Stimulated activated CD4-positive, alpha-beta T cell treated with anti-CD3 and anti-CD28 coated beads, Interleukin-12 subunit alpha, Interleukin-12 subunit beta, amount 100 ng/mL, for 4 hours (primary cell): ENCODE measurements around the gene HSD3B2.
"Not testable (repeated sequence)": the region's sequence is repeated elsewhere in the genome, so short reads cannot be mapped to it uniquely, and the experiment has no call there.

Source experiments
- DNase-seq: peaks from one replicate; pipeline ENCODE4 v3.0.0-alpha.2; 2020

Gene HSD3B2

DNA sequence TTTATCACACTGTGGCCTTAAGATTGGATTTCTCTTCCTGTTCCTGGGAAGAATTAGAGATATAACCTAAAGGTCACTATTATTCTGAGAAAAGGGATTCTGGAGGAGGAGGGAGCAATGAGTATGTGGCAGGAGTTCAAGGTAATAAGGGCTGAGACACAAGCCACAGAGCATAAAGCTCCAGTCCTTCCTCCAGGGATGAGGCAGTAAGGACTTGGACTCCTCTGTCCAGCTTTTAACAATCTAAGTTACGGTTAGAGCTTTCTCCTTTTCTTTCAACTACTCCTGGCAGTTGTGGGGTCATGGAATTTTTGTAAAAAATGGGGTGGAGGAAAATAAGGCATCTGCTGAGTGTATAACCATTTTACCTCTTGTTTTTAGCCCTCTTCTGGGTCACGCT, at the start of gene HSD3B2:
HSD3B2 (plus strand) TSS at position 201 of the 400 bp plus-strand sequence. CDS start 270 bp downstream, outside the sequence.
- DNase-seq: no peak

DNA sequence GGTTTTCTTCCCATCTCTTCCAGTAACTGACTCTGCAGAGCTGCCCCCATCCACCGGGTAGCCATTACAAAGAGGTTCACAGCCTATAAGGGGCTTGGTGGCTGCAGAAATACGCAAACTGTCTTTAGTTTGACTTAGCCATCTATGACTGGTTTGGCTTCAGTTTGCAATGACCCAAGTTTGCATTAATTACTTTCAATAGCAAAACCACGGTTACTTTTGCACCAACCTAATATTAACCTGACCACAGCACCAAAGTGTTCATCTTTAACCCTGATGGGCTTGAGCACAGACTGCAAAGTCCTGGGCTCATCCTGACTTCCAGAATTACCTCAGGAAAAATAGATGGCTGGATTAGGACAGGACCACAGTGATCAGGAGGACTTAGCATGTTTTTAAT, 48.5 kb upstream of the HSD3B2 start:
- no peak for DNase-seq

DNA sequence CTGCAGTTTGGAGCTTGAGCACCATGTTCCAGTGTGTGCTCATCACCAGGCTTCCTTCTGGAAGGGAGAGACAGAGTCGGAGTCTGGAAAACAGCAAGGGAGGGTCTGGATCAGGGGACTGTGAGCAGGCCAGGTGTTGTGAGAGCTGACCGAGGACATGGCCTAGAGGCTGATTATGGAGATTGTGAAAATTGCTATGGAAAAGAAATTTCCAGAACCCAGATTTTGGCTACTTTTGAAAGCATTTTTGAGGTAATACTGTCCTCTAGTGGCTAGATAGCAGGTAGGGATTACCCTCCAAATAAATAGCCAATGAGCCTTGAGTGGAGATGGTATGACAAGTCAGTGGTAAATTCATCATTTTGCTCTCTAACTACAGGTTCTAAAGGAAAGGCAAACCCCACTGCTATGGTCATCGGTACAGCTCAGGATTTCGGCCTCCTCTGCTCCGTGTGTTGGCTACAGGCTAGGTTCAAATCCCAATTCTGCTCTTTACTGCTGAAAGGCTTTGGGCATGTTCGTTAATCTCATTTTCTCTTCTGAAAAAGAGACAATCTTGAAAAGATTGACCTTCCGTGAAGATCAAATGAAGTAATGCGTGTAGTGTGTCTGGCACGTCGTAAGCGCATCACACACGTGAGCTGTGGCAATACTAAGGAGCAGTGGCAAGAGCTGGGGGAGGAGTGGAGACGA, 47.4 kb upstream of the HSD3B2 start:
- no peak for DNase-seq

DNA sequence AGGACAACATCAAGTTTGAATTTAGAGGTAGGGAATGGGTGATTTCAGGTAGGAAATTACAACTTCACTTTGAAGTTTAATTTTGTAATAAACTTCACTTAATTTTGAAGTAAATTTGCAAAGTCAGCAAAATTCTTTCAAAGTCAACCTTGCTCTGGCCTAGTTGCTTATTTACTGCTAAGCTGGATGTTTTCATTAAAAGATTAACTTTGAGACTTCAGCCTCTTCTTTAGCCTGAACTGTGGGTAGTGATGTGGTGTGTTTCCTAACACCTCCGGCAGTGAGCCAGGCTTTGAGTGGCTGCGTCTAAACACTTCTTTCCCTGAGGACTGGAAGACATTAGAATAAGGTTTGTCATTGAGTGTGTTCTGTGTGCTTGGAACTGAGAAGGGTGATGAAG, 46.4 kb upstream of the HSD3B2 start, which contains the start of gene HAO2:
HAO2 (plus strand) TSS at position 232 of the 400 bp plus-strand sequence. CDS start 12,301 bp downstream, outside the sequence.
- no peak for DNase-seq

DNA sequence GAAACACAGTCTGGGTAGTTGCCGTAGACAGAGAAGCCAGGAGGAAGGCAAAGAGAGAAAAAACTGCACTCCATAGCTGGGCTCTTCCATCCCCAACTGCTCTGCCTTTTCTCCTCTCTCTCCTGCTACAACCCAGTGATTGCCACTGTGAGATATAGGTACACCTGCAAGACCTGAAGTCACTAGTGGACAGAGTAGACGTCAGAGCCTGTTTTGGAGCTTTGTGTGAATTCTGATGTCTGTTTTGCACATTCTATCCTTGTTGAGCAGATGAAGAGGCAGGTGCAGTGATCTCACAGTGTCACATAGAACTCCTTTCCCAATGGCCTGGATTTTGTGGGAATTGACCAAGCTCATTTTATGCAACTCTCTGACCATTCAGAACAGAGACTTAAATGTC, 44.2 kb upstream of the HSD3B2 start:
- no peak for DNase-seq

DNA sequence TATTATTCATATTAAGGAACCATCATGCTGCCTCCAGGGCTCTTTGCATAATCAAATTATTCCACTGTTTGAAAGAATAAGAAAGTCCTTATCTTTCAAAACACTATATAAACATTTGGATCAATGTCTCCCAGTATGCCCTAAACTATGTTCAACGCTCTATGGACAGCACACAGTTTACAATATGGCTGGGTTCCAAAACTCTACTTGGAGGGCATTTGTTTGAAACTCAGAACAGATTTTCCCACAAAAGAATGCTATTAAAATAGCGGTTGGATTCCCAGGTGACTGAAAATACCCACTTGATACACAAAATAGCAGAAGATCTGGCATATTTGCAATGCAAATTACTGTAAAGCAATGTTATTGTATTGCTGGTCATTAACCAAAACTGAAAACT, 43.1 kb upstream of the HSD3B2 start:
- no peak for DNase-seq

DNA sequence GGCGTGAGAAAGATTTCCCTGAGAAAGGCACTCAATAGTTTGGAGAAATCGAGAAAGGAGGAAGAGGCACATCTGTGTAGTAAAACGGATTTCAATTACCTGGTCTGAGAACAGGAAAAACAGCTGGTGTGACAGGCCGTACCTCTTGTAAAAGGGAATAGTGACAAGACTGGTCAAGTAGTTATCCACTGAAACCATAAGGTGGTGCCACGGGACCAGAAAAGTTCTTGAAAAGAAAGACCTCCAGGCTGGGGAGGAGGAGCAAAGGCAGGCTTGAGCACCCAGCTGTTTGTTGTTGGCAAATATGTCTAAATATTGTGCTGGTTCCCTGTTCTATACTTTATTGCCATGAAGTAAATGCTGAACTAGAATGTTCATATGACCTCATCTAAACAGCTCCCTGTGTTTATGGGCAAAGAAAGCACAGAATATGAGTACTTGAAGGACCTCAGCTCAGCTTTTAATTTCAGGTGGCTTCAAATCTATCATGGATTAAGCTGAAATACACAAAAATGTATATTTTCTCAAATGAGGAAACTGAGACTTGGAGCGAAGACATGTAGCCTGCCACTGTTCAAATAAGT, 42.4 kb upstream of the HSD3B2 start:
- no peak for DNase-seq

DNA sequence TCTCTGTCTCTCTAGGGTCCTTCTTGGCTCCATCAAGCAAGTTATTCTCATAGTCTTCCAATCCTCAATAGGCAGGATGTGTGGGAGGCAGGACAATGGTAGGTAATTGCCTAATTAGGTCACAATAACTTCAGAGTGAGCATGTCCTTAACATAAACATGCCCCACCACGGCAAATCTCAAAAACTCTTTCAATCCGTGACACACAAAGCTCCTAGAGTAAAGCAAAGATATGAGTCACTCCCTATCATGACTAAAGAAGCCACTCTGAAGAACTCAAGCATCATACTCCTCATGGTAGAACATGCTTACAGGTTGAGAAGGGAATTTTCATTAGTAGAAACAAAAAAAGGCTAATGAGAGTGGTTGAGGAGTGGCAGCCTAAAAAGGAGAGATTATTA, 41.5 kb upstream of the HSD3B2 start:
- DNase-seq: no peak

DNA sequence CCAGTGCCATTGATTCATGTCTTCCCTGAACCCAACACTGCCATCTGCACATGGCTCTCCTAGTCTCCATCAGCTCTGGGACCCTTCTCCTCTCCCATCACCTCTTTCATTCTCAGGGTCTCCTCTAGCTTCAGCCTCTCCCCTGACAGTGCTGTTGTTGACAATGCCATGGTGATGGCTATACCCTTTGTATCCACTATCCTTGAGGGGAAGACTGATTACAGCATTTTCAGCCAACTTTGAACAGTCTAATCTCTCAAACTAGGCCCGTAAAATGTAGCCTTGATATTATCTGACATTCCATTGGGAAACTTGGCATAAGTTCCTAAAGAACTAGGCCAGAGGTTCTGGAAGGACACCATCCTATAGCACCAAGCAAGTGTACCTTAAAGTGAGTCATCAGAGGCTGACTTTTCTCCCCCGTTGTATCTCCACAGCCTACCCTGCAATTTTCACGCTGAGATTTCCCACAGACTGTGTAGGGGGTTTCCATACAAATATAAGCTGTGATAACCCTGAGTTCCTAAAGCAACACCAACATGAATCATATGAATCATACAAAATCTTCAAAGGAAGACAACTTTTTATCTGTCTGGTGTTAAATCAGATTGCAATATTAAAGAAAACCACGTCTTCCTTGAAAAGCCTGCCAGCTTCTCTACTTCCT, 40.6 kb upstream of the HSD3B2 start:
- DNase-seq: no peak

DNA sequence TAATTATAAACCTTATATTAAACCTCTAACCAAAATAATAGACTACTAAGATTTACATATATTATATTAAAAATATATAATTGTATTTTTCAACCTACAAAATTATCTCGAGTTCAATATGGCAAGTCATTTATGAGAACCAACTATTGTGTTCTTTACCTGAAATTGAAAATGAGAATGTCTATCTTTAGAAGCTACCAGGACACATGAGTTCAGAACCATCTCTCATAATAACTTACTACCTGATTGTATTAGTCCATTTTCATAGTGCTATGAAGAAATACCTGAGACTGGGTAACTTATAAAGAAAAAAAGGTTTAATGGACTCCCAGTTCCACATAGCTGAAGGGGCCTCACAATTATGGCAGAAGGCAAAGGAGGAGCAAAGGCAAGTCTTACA, 39.6 kb upstream of the HSD3B2 start:
- no peak for DNase-seq

DNA sequence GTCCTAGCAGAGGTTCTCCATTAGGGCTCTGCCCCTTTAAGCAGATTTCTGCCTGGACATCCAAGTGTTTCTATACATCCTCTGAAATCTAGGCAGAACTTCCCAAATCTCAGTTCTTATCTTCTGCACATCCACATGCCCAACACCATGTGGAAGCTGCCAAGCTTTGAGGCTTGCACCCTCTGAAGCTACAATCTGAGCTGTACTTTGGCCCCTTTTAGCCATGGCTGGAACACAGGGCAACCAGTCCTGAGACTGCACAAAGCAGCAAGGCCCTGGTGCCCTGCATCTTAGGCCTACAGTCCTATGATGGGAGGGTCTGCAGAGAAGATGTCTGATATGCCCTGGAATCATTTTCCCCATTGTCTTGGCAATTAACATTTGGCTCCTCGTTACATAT, 38.4 kb upstream of the HSD3B2 start:
- DNase-seq: no peak

DNA sequence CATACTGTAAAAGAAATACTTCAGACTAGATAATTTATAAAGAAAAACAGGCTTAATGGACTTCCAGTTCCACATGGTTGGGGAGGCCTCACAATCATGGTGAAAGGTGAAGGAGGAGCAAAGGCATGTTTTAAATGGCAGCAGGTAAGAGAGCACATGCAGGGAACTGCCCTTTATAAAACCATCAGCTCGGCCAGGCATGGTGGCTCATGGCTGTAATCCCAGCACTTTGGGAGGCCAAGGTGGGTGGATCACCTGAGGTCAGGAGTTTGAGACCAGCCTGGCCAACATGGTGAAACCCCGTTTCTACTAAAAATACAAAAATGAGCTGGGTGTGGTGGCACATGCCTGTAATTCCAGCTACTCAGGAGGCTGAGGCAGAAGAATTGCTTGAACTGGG, 37.4 kb upstream of the HSD3B2 start:
- DNase-seq: not testable (repeated sequence)

DNA sequence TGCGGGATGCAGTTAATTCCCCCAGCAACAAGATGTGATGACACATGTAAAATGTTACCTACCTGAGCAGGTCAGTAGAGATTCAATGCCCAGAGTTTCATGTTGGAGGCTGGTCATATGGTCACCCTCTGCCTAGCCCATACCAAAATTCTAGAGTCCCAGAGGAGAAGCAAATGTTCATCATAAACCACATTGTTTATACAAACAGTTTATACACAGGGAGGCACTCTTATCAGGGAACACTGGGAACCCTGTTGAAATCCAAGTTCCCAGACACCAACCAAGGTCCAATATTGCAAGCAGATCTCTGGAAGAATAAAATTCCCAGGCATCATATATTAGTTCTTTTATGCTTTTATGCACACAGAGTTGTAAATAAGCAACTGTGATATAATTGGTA, 35.8 kb upstream of the HSD3B2 start:
- no peak for DNase-seq

DNA sequence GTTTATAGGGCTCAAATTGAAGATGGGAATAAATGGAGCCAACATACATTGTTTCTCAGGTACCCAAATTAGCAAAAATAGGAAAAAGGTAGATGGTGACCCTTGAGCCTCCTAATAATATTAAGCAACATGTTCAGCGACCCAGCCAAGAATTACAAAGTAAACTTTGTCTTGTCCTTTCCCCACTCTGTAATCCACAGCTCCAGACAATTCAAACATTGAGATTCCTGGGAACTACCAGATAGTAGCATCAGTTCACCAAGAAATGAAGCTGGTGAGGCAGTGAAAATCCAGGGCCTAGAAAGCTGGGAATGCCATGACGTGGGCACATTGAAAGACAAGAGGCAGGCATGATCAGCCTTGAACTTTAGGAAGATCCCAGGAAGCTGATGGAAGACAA, 34.6 kb upstream of the HSD3B2 start:
- DNase-seq: no peak

DNA sequence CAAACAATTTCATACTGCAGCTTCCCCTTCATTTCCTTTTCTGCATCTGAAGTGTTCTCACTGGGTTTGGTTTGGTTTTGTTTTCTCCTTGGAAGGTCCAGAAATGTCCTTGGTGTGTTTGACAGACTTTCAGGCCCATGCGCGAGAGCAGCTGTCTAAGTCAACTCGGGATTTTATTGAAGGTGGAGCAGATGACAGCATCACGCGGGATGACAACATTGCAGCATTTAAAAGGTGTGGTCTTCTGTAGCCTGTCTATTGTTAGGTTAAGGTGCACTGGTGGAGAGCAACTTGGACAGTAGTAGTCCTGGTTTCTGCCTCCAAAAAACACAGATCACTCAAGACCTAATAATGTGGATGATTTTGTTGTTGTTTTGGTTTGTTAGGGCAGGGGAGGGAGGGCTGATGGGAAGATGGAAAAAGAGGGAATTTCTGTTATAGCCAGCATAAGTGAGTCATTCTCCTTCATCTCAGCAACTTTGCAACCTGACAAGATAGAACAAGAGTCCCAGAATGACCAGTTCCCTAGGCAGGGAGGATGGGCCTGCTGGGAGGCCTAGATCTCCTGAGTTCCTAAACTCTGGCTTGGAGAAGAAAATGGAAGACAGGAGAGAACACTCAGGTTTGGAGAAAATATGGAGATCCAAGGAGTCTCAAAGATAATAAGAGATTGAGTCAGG, 33.8 kb upstream of the HSD3B2 start:
- DNase-seq: no peak

DNA sequence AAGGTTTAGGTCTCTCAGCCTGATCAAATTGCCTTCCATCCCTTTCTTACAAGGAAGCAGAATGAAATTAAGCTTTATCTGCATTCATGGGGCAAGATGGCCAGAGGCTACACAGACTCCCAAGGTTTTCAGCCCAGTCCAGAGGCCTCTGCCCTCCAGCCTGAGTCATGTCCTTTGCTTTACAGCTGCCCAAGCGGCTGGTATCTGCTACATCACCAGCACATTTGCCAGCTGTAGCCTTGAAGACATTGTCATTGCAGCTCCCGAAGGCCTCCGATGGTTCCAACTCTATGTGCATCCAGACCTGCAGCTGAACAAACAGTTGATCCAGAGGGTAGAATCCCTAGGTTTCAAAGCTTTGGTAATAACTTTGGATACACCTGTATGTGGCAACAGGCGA, 30.4 kb upstream of the HSD3B2 start:
- DNase-seq: no peak

DNA sequence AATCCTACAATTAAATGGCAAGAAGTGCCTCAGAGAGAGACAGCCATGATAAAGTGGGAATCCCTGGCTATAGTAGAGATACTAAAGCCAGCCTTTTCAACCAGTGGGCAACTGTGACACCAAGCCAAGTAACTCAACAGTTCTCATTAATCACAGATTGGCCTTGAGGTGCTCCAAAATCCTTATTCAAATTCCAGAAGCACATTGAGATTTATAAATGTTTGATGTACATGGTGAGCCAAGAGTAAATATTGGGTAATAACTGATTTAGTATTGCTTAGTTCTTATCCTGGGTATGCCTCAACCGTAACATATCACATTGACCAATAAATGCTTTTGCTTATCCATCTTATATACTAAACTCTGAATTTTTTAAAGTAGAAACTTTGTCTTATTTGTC, 29.3 kb upstream of the HSD3B2 start:
- no peak for DNase-seq

DNA sequence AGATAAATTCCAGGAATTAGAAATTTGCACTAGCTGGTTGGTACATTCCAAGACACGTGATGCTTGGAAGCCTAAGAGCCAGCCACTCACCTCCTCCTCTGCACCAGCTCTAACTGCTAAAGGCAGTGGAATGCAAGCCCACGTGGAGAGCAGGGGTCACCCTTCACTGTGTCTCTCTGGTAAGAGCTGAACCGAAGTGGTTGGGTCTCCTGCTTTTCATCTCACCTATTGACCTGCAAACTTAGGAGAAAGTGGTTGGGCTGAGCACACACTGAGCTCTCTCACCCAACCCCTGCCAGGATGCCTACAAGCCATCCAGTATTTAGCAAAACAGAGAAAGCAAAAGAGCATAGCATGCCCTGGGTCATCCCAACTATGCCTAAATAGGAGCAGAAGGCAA, 27.1 kb upstream of the HSD3B2 start:
- DNase-seq: no peak

DNA sequence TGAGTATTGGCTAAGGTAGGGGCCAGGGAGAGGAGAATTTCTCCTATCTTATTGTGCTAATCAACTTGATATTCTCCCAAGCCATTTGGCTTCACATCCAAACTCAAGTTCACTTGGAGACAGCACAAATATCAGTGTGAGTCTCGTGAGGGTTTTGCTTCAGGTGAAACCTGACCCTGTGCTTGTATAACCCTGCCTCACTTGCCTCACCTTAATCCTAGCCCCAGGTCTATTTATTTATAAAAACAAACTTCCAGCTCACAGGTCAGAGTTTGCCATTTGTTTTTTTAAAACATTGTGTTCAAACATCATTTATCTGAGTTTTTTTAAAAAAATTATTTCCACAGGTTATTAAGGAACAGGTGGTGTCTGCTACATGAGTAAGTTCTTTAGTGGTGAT, 26.5 kb upstream of the HSD3B2 start:
- DNase-seq: no peak

DNA sequence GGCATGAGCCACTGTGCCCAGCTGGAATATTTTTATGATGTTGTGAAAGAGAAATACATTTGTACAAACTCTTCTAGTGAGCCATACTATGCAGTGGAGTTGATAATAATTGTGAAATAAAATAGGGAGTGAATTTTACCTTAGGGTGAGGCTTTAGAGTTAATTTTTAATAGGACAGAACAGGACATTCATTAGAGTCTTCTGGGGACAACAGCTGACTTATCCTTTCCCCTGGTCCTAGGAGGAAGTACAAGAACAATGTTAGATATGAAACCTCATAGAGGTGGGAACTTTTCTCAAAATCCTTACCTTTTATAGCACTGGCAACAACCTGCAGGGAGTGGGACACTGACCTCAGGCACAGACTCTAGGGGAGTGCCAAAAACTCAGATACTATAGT, 24.4 kb upstream of the HSD3B2 start:
- no peak for DNase-seq

DNA sequence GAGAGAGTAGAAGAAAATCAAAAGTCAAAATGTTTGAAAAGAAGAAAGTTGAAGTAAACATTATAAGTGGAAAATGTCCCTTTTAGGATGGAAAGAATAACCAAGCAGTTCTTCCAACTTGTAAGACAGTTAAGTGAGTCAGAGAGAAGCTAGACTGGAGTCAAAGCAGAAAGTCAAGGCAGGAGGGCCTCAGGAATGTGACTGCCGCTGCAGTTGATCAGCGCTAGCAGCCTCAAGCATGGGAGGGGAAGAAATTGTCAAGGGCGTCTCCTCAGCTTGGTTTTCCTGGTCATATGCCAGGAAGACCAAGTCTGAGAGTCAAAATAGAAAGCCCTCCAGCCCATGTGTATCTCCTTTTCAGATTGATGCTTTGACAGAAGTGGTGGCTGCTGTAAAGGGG, 23.2 kb upstream of the HSD3B2 start:
- no peak for DNase-seq

DNA sequence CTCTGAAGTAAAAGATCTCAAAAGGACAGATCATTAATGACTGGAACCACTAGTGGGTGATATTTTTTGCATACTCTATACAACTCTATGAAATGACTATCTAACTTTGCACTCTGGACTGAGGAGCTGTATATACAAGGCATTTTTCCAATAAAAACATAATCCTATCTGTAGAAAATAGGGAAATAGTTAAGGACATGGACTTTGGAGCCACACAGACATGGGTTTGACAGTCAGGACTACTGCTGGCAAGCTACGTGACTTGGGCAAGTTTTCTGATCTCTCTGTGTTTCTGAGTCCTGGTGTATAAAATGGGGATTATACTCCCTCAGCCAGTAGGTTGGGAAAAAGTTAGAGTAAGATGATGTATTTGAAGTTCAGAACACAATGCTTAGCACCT, 20.9 kb upstream of the HSD3B2 start:
- no peak for DNase-seq

DNA sequence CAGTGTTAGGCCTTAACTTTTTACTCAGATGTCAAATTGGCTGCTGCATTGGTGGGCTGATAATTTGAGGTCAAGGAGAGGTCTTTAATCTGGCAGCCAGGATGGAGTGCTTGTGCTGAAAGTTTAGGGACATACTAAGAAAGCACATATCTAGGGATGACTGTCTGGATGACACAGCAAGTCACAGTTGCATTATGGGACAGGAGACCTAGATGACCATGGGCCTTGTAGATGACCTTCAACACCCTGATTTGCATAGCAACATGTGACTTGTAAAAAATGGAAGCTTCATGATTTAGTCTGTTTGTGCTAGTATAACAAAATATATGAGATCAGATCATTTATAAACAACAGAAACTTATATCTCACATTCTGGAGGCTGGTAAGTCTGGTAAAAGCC, 18.0 kb upstream of the HSD3B2 start:
- DNase-seq: no peak

DNA sequence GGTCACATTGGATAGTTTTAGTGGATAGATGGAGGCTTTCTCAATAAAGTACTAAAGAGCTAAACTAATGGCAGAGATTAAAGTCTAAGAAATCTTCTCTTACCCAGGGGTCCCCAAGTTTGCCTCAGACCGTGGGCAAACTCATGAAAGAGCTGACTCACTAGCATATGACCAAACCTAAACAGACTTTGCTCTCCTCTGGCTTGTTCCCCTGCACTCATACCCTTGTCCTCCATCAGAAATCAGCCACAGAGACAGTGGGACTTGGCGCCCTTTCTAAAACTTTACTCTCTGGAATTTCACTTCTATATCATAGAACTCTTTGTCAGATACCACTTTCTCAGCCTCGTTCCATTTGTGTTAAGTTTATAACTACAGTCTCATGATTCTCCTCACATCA, 17.0 kb upstream of the HSD3B2 start:
- DNase-seq: no peak
